GM21390 (cell line): ENCODE measurements around the gene MR1.

Experiments used
- ATAC-seq: cut with Tn5 transposase; IDR thresholded peaks from one replicate; pipeline ENCODE4 v1.9.1; 2021; ENCODE audit not compliant: unreplicated experiment

Gene MR1

DNA sequence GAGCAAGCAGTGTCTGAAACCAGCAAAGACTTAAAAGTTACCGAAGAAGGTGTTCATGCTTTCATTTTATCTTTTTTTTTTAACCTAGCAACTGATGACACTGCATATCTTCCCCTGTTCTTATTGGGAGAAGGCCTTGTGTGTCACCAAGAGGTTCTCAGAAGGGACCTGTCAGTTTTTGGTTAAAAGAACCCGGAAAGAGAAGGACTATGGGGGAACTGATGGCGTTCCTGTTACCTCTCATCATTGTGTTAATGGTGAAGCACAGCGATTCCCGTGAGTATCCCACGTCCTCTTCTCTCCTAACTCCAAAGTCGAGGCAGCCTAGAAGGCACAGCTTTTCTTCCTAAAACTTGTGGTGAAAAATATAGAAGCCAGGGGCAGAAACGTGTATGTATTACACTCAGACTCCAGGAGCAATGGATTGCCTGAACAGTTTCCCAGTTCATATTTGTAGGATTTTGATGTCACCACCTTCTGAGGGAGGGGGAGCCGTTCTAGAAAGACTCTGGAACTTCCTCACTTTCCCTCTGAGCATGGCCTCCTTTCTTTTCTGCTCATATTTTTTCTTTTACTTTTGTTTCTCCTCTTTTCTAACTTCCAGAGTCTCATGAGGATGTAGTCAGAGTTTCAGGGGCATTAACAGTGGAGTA, at the start of gene MR1:
TSS of gene MR1 (plus strand) at position 185 of the 653 bp plus-strand sequence. CDS start at position 210, 25 bp downstream.
- ATAC-seq: peak; percentile 96

DNA sequence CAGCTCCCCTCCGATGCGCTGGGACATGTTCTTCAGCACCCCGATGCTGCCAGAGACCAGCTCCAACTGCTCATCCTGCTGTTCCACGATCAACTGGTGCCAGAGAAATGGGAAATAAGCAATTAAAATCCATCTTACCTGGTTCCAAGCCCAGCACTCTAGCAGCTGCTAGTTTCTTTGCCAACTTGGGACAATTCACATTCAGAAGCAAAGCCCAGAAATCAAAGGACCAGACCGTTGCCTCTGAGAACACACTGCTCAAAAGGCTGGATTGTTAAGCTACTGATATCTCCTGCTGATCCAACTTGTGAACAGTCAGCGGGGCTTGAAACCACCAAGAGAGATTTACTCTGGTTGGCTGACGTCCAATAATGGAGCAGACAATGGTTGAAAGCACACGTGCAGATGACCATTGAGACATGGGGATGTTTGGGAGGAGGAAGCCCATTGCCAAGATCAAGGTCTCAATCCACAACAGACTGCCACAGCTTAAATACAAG, 45.5 kb upstream of the MR1 start:
- ATAC-seq: no peak

- no peak for ATAC-seq
These were observed 39.5 kb upstream of the MR1 start for GRCh38 chr1:180994262-180994661.

GRCh38 chr1:180997843-180998504, 35.8 kb upstream of the MR1 start:
- ATAC-seq: no peak

GRCh38 chr1:181001091-181001780, 32.5 kb upstream of the MR1 start:
- no peak for ATAC-seq

DNA sequence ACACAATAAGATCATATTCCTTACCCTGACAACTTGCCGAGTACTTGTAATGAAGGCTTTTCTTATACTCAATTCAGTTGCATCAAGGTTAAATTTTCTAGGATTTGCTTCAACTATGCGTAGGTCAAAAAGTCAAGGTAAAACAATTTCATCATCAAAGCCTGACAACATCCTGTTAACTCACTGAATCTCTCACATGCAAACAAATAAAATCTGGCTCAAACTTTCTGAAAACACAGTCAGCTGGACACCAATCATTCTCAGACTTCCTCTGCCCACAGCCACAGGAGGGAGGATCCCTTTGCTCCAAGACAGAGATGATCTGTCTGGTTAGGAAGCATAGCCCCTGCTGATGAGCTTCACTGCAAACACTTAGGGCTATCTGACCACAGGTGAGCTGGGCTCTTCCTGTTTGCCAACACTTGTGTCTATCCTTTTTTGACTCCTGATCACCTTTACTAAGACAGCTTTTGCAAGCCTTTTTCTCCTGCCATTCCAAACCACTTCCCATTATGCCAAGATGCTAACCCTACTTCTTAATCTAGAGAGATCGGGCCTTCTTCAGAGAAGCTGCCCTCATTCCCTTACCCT, 31.1 kb upstream of the MR1 start:
- ATAC-seq: no peak

DNA sequence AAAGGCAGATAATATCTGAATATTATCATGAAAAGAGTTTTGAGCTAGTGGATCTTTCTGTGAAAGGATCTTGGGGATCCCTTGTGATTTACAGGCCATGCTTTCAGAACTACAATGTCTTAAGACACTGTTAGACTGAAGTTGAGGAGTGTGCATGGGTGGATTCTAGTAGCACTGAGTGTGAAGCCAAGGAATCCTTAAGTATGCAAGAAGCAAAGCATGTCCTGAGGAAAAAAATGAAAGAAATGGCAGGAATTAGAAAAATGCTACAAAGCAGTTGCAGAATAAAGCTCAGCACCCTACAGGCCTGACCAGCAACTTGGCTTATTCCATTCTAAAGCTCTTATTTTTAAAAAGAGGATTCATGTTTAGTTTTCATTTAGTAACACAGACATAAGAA, 23.0 kb upstream of the MR1 start:
- ATAC-seq: no peak

GRCh38 chr1:181011301-181012202, 22.2 kb upstream of the MR1 start:
- no peak for ATAC-seq

DNA sequence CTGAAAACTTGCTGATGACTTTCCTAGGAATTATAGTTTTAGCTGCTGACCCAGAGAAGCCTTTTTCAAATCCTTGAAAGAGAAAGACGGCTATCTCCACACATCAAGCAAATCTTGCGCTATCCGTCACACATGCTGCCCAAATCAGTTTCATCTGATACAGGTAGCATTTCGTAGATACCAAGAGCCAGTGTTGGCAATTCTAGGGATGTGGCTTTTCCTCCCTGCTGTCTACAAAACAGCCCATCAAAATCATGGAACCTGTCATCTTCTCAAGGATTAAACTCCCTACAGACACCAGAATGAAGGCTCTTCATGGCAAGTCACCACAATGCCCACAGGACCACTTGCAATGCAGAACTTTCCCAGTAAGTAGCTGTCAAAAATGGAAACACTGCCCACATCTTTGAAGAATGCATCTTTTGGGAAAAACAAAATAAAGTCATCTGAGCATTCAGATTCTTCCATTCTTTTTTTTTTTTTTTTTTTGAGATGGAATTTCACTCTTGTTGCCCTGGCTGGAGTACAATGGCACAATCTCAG, 21.5 kb upstream of the MR1 start:
- ATAC-seq: no peak

DNA sequence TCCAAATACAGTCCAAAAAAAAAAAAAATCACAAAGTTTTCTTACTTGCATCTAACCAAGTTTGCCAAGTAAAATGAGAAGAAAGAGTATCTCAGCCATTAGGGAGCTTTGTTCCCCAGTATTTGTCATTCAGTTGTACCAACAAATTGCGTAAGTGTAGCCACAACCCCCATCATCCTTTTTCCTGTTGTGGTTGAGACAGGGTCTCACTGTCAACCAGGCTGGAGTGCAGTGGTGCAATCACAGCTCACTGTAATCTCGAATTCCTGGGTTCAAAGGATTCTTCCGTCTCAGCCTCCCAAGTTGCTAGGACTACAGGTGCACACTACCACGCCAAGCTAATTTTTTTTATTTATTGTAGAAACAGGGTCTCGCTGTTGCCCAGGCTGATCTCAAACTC, 20.6 kb upstream of the MR1 start:
- ATAC-seq: no peak

DNA sequence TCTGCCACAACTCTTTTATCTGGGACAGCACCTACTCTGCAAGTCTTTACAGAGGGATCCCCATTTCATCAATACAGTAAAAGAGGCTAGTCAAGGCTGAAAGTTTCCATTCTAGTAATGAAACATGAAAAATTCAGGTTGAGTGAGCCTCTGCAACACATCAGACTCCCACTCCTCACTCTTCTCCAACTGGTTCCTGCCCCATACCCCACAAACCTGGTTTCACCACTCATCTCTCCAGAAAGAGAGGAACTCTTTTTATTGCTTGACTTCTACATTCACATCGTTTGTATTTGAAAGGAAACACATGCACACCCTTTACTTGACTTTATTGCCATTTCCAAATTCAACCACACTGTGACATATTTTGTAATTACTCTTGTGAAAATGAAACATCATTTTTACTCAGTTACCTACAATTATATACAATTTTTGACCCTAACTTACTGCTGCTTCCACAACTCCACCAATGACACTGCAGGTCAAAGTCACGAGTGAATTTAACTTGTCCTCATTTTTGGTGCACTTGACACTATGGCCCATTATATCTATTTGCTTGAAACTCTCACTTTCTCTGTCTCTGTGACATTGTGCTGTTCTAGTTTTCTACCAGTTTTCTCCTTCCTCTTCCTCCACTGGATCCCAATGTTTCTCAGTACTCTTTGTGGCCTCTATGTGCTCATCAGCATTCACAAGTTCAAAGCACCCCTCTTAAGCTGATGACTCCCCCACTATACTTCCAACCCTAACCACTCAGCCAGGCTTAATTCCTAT, 19.1 kb upstream of the MR1 start:
- ATAC-seq: no peak

DNA sequence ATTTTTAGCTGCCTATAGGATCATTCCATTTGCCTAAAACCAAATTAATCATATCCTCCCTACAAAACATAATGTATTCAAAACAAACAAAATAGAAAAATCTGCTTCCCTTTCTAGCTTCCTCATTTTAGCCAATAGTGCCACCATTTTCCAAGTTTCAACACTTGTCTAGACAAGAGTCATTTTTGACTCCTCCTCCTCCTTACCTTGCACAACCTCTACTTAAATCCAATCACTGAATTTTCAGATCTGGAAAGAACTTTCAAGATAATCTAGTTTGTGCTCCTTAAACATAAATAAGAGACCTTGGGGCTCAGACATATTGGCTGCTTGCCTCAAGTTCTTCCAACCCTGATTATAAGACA, 18.6 kb upstream of the MR1 start:
- no peak for ATAC-seq

GRCh38 chr1:181016563-181016962, 17.2 kb upstream of the MR1 start:
- ATAC-seq: no peak

DNA sequence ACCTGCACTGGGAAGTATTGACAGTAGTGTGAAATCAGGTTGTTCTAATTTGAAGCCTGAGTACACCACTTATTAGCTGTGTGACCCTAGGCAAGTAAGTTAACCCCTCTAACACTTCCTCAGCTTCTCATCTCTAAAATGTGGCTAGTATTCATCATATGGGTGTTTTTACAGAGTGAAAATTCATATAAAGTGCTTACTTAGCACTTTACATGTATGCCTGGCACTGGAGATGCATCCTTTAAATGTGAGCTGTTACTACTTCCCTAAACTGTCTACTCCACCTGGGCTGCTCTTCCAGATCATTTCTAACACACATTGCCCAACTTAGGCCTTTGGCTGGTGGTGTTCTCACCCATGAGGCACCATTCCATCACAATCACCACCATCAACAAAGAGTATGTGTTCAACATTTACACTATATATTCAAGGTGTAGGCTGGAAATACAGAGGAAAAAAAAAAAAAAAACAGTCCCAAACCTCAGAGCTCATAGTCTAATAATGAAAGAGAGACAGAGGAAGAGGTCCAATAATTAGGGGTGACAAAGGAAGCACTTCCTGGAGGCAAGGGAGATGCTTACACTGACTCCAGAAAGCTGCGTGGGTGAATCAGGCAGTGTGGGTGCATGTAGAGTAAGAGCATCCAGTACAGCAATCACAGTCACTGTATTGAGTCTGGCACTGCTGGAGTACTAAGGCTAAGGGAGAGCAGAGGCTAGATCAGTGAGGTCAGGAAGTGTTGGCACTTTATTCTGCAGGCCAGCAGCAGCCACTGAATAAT, 14.7 kb upstream of the MR1 start:
- ATAC-seq: no peak

DNA sequence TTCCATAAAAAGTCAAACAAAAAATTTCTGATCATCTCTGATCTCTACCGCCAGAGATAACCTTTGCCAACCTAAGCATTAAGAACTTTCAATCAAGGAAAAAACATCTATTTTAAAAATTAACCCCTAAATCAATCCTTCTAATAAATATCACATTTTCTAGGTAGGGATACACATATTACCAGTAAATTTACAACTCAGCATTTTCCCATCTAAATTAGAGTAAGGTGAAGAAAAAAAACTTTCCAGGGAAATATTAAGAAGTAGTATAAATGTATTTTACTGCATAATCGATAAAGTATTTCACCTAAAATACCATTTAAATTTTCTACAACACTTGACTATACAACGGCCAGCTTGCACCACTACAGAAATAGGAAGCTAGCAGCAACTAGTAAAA, 12.6 kb upstream of the MR1 start:
- ATAC-seq: no peak

DNA sequence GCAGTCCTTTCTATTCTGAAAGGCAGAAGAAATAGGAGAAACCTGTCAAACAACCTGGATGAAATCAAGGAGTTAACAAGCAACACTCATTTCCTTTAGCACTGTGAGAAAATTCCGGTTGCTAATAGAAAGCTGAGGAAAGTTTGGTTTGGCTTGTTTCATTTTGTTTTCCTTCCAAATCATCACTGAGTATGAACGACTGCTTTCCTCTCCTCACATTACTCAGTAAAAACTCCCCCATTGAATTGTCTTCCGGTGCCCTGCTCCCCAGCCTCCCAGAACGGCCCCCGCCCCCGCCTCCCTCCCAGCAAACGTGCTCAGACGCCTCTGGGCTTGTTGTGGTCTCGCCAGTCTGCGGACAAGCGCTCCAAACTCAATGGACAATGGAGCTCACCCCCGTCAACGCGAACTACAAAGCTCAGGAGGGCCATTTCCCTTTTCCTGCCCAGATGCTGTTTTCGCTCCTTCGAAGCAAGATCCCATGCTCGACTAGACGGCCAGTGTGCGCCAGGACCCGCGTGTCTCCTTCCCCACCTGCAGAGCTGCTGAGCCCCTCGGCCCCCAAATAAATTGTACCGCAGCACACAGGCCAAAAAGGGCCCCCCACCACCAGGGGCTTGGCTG, 11.9 kb upstream of the MR1 start:
- peak; percentile 36 for ATAC-seq

DNA sequence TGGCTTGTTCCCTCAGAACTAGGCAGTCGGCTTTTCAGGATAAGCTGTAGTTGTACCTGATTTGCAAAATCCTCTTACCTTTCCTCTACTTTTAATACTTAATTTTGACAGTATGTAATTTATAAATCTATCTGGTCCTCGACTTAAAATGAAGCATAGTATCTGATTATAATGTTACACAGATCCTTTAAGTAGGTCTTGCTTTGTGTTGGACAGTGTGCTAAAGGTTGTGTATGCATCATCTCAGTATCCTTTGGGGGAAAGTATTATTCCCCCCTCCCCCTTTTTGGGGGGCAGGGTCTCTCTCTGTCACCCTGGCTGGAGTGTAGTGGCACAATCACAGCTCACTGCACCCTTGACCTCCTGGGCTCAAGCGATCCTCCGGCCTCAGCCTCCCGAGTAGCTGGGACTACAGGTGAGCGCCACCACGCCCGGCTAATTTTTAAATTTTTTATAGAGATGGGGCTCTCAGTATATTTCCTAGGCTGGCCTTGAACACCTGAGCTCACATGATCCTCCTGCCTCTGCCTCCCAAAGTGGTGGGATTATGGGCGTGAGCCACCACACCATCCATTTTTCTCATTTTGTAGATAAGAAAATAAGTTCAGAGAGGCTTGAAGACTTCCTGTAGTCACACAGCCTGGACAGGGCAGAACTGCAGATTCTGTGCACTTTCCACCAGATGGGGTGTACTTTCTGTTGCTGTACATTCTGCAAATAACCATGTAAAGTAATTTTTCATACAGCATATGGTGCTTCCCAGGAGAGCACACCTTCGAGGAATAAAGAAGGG, 10.3 kb upstream of the MR1 start:
- ATAC-seq: no peak

- ATAC-seq: no peak
These were observed 5.6 kb upstream of the MR1 start for GRCh38 chr1:181028196-181028595.
